IgD-negative memory B cell (primary cell): ENCODE measurements around the gene CDC42SE2. TPM values are rescaled to one million over a fixed set of nuclear protein-coding genes. Genes with fewer than 3 reads are reported as not detected.
"Not testable (repeated sequence)": the region's sequence is repeated elsewhere in the genome, so short reads cannot be mapped to it uniquely, and the experiment has no call there.

Source experiments
- H3K27ac Mint-ChIP-seq, 3 donors: one replicate each; pipeline ENCODE4 v1.8.0; 2020 to 2022; ENCODE audit warnings: mild to moderate bottlenecking in 3 of 3, mixed read lengths in 3 of 3, moderate library complexity in 1 of 3
- H3K27me3 Mint-ChIP-seq: one replicate; pipeline ENCODE4 v1.8.0; 2021; ENCODE audit warnings: mixed read lengths
- H3K36me3 Mint-ChIP-seq: one replicate; pipeline ENCODE4 v1.8.0; 2020; ENCODE audit warnings: mild to moderate bottlenecking, mixed read lengths
- H3K4me1 Mint-ChIP-seq, 3 donors: one replicate each; pipeline ENCODE4 v1.8.0; 2020 to 2022; ENCODE audit warnings: mixed read lengths in 3 of 3, mild to moderate bottlenecking in 1 of 3
- H3K4me3 Mint-ChIP-seq, 4 donors: one replicate each; pipeline ENCODE4 v1.8.0; 2020 to 2022; ENCODE audit warnings: mild to moderate bottlenecking in 4 of 4, mixed read lengths in 4 of 4, moderate library complexity in 3 of 4
- H3K9me3 Mint-ChIP-seq, 3 donors: one replicate each; pipeline ENCODE4 v1.8.0; 2020 to 2021; ENCODE audit warnings: mixed read lengths in 3 of 3, mild to moderate bottlenecking in 1 of 3
- polyA plus RNA-seq: library from polyadenylated mRNA; unstranded; fragments of 300-500 nt; fragmentation: Illumina TruSeq; gene quantifications from one replicate; pipeline ENCODE4 v1.2.3, GENCODE V29; 2021

The CDC42SE2 gene
- polyA plus RNA-seq, 1 donor from 2014 or later = 248 TPM

DNA sequence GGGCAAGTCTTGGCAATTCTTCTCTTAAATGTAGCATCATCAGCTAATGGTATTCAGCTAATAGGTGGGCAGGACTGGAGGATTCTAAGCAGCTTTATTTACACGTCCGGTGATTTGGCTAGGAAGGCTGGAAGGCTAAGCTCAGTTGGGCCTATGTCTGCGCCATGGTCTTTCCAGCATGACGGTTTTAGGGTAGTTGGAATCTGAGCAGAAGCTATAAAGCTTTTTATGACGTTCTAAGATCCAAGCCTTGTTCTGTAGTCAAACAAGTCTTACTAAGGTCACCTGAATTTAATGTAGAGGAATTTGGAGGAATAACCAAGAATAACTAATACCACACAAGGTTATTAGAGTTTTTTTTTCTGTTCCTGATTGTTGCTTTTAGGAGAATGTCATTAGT is 66.2 kb downstream of the CDC42SE2 start:
- H3K27ac Mint-ChIP-seq = peak overlapping the region in 2 of 3 donors; percentile 21 to 85
- peak overlapping the region in 1 of 4 donors; percentile 19 for H3K4me3 Mint-ChIP-seq
- H3K27me3 Mint-ChIP-seq = no peaks in the 10 kb centered on the region
- H3K9me3 Mint-ChIP-seq = no peaks in the 10 kb centered on the region
- H3K36me3 Mint-ChIP-seq = peaks cover 8% of the 10 kb centered on the region
- H3K4me1 Mint-ChIP-seq = peaks cover 46 to 54% (median 47%) of the 10 kb centered on the region in 3 donors

DNA sequence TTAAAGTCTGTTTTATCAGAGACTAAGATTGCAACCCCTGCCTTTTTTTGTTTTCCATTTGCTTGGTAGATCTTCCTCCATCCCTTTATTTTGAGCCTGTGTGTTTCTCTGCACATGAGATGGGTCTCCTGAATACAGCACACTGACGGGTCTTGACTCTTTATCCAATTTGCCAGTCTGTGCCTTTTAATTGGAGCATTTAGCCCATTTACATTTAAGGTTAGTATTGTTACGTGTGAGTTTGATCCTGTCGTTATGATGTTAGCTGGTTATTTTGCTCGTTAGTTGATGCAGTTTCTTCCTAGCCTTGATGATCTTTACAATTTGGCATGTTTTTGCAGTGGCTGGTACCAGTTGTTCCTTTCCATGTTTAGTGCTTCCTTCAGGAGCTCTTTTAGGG is 71.9 kb downstream of the CDC42SE2 start:
- Mint-ChIP-seq H3K4me1 (peaks cover 35 to 46% (median 37%) of the 10 kb centered on the region in 3 donors), H3K27ac (peak overlapping the region; percentile 39 to 60 (median 53)), H3K36me3 (peaks cover 21% of the 10 kb centered on the region), H3K4me3 (peak overlapping the region in 2 of 4 donors; percentile 16 to 21)
- not testable (repeated sequence) for H3K9me3 Mint-ChIP-seq, H3K27me3 Mint-ChIP-seq

DNA sequence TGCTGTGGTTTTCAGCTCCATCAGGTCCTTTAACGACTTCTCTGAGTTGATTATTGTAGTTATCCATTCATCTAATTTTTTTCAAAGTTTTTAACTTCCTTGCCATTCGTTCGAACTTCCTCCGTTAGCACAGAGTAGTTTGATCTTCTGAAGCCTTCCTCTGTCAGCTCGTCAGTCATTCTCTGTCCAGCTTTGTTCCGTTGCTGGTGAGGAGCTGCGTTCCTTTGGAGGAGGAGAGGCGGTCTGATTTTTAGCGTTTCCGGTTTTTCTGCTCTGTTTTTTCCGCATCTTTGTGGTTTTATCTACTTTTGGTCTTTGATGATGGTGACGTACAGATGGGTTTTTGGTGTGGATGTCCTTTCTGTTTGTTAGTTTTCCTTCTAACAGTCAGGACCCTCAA is 72.9 kb downstream of the CDC42SE2 start:
- not testable (repeated sequence) for H3K9me3 Mint-ChIP-seq, H3K4me3 Mint-ChIP-seq, H3K27me3 Mint-ChIP-seq
- Mint-ChIP-seq H3K4me1 (peaks cover 41 to 51% (median 42%) of the 10 kb centered on the region in 3 donors), H3K36me3 (peaks cover 21% of the 10 kb centered on the region), H3K27ac (peak overlapping the region in 2 of 3 donors; percentile 16 to 80)

DNA sequence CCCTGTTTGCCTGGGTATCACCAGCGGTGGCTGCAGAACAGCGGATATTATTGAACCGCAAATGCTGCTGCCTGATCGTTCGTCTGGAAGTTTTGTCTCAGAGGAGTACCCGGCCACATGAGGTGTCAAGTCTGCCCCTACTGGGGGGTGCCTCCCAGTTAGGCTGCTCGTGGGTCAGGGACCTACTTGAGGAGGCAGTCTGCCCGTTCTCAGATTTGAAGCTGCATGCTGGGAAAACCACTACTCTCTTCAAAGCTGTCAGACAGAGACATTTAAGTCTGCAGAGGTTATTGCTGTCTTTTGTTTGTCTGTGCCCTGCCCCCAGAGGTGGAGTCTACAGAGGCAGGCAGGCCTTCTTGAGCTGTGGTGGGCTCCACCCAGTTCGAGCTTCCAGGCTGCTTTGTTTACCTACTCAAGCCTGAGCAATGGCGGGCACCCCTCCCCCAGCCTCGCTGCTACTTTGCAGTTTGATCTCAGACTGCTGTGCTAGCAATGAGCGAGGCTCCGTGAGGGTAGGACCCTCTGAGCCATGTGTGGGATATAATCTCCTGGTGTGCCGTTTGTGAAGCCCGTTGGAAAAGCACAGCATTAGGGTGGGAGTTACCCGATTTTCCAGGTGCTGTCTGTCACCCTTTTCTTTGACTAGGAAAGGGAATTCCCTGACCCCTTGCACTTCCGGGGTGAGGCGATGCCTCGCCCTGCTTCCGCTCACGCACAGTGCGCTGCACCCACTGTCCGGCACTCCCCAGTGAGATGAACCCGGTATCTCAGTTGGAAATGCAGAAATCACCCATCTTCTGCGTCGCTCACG is 73.6 kb downstream of the CDC42SE2 start:
- not testable (repeated sequence) for H3K9me3 Mint-ChIP-seq, H3K27me3 Mint-ChIP-seq
- peak overlapping the region in 1 of 4 donors; percentile 66 for H3K4me3 Mint-ChIP-seq
- H3K36me3 Mint-ChIP-seq = peaks cover 21% of the 10 kb centered on the region
- peaks cover 41 to 51% (median 42%) of the 10 kb centered on the region in 3 donors for H3K4me1 Mint-ChIP-seq
- peak overlapping the region in 2 of 3 donors; percentile 23 to 83 for H3K27ac Mint-ChIP-seq

DNA sequence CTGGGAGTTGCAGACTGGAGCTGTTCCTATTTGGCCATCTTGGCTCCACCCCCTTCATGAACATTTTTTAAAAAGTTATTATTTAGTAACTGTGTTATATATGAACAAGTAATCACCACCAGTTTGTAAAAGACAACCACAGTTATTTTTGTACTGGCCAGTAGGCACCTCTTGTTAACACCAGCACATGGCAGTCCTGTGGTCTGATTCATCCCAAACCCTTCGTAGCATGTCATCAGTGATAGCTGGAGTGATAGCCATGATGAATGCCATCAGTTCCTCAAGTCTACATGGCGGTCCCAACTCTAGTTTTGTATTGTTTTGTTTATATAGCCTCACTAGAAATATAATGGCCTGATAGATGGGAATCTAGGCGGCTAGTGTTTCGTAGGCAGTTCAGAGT is 74.2 kb downstream of the CDC42SE2 start:
- Mint-ChIP-seq H3K4me3 (peak overlapping the region in 2 of 4 donors; percentile 9 to 38), H3K27me3 (no peaks in the 10 kb centered on the region), H3K9me3 (peaks cover 0 to 8% (median 0%) of the 10 kb centered on the region in 3 donors), H3K27ac (peak overlapping the region in 1 of 3 donors; percentile 83), H3K4me1 (peaks cover 42 to 52% (median 44%) of the 10 kb centered on the region in 3 donors), H3K36me3 (peaks cover 23% of the 10 kb centered on the region)

DNA sequence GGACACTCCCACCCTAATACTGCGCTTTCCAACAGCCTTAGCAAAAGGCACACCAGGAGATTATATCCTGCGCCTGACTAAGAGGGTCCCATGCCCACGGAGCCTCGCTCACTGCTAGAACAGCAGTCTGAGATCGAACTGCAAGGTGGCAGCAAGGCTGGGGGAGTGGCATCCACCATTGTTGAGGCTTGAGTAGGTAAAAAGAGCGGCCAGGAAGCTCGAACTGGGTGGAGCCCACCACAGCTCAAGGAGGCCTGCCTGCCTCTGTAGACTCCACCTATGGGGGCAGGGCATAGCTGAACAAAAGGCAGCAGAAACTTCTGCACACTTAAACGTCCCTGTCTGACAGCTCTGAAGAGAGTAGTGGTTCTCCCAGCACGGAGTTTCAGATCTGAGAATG is 80.4 kb downstream of the CDC42SE2 start:
- H3K27ac Mint-ChIP-seq = peak overlapping the region in 2 of 3 donors; percentile 76 to 78
- not testable (repeated sequence) for H3K27me3 Mint-ChIP-seq, H3K9me3 Mint-ChIP-seq, H3K4me3 Mint-ChIP-seq
- peaks cover 30% of the 10 kb centered on the region for H3K36me3 Mint-ChIP-seq
- peaks cover 22 to 27% (median 23%) of the 10 kb centered on the region in 3 donors for H3K4me1 Mint-ChIP-seq

DNA sequence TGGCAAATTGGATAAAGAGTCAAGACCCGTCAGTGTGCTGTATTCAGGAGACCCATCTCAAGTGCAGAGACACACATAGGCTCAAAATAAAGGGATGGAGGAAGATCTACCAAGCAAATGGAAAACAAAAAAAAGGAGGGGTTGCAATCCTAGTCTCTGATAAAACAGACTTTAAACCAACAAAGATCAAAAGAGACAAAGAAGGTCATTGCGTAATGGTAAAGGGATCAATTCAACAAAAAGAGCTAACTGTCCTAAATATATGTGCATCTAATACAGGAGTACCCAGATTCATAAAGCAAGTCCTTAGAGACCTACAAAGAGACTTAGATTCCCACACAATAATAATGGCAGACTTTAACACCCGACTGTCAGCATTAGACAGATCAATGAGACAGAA is 82.4 kb downstream of the CDC42SE2 start:
- not testable (repeated sequence) for H3K27me3 Mint-ChIP-seq, H3K9me3 Mint-ChIP-seq
- Mint-ChIP-seq H3K36me3 (peaks cover 27% of the 10 kb centered on the region), H3K4me1 (peaks cover 14 to 25% (median 18%) of the 10 kb centered on the region in 3 donors), H3K27ac (peak overlapping the region in 2 of 3 donors; percentile 62 to 80), H3K4me3 (peak overlapping the region in 2 of 4 donors; percentile 35 to 49)

DNA sequence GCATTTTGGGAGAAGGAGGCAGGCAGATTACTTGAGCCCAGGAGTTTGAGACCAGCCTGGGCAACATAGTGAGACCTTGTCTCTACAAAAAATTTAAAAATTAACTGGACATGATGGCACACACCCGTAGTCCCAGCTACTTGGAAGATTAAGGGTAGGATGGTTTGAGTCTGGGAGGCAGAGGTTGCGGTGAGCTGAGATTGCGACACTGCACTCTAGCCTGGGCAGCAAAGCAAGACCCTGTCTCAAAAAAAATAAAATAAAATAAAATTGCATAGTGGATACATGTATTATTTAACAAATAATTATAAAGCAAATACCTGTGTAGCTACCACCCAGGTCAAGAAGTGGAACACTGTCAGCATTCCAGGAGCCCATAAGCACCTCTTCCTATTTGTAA is 90.1 kb downstream of the CDC42SE2 start:
- H3K4me3 Mint-ChIP-seq = no peak overlapping the region
- no peaks in the 10 kb centered on the region for H3K9me3 Mint-ChIP-seq
- no peaks in the 10 kb centered on the region for H3K36me3 Mint-ChIP-seq
- H3K27ac Mint-ChIP-seq = peak overlapping the region in 2 of 3 donors; percentile 56 to 63
- H3K27me3 Mint-ChIP-seq = no peaks in the 10 kb centered on the region
- peaks cover 28 to 43% (median 34%) of the 10 kb centered on the region in 3 donors for H3K4me1 Mint-ChIP-seq

DNA sequence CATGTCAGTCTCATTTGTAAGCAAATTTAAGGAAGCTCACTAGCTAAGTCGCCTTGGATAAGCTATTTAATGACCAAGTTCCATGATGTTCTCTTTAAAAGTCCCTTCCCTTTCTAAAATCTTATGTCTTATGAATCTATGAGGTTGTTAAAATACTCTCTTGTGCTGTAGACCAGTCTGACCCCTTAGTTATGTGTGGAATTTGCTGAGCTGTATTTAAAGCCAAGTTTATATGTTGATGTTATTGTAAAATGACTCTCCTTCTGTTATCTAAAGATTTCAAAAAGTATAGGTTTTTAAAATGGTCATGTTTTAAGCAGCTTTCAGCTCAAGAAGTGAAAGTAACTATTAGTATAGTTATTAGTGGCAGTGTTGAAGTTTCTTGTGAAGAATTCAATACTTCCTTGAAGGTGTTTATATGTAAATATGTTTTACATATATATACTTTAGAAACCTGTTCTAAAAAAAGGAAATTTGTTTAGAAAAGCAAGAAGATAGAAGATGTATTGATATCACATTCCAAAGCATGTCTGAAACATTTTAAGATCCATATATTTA is 92.2 kb downstream of the CDC42SE2 start:
- Mint-ChIP-seq H3K4me3 (peak overlapping the region in 3 of 4 donors; percentile 6 to 53 (median 22)), H3K9me3 (no peaks in the 10 kb centered on the region), H3K36me3 (no peaks in the 10 kb centered on the region), H3K4me1 (peaks cover 28 to 44% (median 34%) of the 10 kb centered on the region in 3 donors), H3K27ac (peak overlapping the region; percentile 76 to 88 (median 85)), H3K27me3 (no peaks in the 10 kb centered on the region)

DNA sequence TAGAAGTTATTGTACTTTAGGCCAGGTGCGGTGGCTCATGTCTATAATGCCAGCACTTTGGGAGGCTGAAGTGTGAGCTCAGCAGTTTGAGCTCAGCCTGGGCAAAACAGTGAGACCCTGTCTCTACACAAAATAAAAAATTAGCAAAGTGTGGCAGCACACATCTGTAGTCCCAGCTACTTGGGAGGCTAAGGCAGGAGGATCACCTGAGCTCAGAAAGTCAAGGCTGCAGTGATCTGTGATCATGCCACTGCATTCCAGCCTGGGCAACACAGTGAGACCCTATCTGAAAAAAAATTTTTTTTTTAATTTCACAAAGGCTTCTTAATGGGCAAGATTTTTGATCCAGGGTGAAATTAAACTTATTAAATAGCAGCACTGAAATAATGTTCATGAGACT is 92.8 kb downstream of the CDC42SE2 start:
- Mint-ChIP-seq H3K36me3 (peaks cover 3% of the 10 kb centered on the region), H3K4me1 (peaks cover 28 to 47% (median 33%) of the 10 kb centered on the region in 3 donors), H3K4me3 (no peak overlapping the region), H3K27me3 (no peaks in the 10 kb centered on the region), H3K9me3 (no peaks in the 10 kb centered on the region), H3K27ac (peak overlapping the region in 2 of 3 donors; percentile 76 to 88)

DNA sequence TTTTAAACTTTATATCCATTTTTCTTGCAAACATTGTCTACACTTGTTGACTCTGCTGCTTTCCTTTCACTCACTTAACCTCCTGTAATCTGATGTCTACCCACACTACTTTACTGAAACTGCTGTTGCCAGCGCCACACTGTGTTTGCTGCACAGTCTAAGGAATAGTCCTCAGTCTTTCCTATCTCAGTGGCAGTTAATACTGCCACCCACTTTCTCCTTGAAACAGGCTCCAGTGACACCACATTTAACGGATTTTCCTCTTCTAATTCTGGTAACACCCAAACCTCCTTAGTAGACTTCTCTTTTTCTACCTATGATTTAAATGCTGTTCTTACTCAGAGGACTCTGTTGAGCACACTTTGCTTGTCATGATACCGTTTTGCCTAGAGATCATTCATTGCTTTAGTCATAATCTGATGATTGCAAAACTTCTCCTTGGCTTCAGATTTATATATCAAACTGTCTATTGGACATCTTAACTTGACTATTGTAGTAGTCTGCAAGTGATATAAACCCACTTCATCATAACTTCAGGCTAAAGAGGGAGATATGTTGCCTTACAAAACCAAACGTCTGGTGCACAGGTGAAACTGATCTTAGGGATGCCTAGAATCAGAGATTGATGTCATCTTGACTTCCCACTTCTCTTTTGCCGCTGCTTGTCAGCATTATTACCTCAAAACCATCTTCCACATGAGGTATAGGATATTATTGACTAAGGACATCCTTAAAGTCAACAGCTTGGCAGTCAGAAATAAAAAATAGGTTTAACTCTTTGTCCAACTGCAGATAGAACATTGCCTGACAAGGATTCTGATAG is 94.1 kb downstream of the CDC42SE2 start:
- Mint-ChIP-seq H3K27ac (peak overlapping the region; percentile 74 to 88 (median 76)), H3K27me3 (no peaks in the 10 kb centered on the region), H3K36me3 (peaks cover 6% of the 10 kb centered on the region), H3K9me3 (no peaks in the 10 kb centered on the region), H3K4me3 (peak overlapping the region in 3 of 4 donors; percentile 29 to 86 (median 41)), H3K4me1 (peaks cover 28 to 48% (median 33%) of the 10 kb centered on the region in 3 donors)

DNA sequence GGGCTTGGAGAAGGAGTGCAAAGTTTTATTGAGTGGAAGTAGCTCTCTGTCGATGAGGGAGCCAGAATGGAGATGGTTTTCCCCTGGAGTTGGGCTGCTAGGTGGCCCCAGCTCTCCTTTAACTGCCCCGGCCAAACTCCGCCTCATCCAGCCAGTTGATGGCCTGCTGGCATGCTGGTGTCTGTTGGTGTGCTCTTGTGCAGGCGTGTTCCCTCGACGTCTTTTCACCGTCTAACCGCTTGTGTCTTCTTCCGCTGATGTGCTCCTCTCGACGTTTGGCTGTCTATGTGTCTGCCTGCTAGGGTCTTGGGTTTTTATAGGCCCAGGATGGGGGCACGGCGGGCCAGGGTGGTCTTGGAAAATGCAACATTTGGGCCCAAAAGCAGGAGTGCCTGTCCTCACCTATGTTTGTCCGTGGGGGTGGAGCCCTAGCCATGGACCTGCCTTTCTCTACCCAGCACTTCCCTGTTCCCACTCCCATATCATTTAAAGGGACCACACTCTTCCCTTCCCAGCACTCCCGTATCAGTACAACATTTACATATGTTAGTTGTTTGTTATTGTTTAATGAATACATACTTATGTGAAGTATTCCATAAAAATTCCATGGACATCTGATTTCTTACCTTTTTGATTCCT is 97.9 kb downstream of the CDC42SE2 start:
- Mint-ChIP-seq H3K27ac (peak overlapping the region in 1 of 3 donors; percentile 79), H3K36me3 (peaks cover 13% of the 10 kb centered on the region), H3K4me3 (no peak overlapping the region), H3K4me1 (peaks cover 24 to 47% (median 29%) of the 10 kb centered on the region in 3 donors), H3K27me3 (no peaks in the 10 kb centered on the region), H3K9me3 (no peaks in the 10 kb centered on the region)

DNA sequence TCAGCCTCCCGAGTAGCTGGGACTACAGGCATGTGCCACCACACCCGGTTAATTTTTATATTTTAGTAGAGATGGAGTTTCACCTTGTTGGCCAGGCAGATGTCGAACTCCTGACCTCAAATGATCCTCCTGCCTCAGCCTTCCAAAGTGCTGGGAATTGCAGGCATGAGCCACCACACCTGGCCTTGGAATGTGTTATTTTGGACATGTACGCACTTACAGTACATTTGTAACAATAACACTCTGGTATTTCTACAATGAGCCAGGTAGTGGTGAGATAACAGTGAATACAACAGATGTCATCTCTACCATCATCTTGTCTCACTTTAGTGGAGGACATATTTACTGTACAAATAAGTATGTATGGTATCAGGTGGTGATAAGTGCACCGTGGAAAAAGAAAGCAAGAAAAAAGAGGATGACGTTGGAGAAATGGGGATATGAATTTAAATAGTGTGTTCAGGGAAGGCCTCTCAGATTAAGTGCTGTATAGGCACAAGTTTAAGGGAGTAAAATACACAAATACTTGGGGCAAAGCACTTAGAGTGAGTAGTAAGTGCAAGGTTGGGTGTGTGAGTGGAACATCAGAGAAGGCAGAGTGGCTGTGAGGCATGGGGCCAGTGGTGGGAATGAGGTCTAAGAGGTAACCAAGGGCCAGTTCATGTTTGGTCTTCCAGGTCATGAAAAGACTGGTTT is 100.1 kb downstream of the CDC42SE2 start:
- Mint-ChIP-seq H3K36me3 (peaks cover 15% of the 10 kb centered on the region), H3K27ac (peak overlapping the region; percentile 57 to 94 (median 79)), H3K4me3 (peak overlapping the region in 1 of 4 donors; percentile 9), H3K4me1 (peaks cover 22 to 39% (median 24%) of the 10 kb centered on the region in 3 donors), H3K9me3 (peaks cover 0 to 5% (median 0%) of the 10 kb centered on the region in 3 donors), H3K27me3 (no peaks in the 10 kb centered on the region)
